NCI-H446 (cell line): Measurements from ENCODE around the gene ERC1.

Experiments
- DNase-seq, 2 experiments: peaks; one replicate each; lab custom pipeline; 2025; lab: John Stamatoyannopoulos, UW

ERC1 gene

GRCh38 chr12:1439201-1439600 lies 448.2 kb downstream of the ERC1 start:
- no peak for DNase-seq

DNA sequence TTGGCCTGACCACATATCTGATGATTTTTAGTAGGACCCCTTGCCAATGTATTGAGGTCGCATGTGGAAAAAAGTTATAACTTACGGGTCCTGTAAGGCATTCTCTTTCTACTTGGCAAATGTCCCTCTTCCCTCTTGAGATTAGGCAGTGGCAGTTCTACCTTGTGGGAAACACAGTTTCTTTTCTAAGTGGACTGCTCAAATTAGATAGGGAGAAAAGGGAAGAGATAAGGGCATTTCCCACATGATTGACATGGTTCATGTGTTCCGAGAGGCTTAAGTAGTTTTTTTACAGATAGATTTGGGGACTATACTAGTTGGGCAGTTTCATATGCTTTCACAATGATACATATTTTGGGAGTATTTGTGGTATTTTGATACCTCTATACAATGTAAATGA lies 448.7 kb downstream of the ERC1 start:
- no peak for DNase-seq

- peak in 1 of 2 experiments; percentile 54 for DNase-seq
These were observed 452.6 kb downstream of the ERC1 start for GRCh38 chr12:1443421-1444141.

DNA sequence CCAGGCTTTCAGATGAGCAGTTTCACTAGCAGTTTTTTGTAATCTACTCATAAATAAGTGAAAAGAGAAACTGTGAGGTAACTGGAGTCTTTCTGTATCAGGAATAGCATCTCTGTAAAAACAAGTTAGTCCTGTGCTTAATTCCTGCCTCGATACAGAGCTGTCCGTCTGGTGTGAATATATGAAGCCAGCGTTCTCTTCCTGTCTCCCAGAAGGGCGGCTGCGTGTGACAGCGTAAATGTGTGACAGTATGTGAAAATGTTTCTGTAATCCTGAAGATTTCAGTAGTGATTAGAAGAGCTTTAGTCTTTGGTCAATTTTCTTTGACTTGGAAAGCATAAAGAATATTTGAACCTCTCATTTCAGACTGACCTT lies 453.1 kb downstream of the ERC1 start:
- DNase-seq: no peak

GRCh38 chr12:1445807-1446206 lies 454.8 kb downstream of the ERC1 start:
- no peak for DNase-seq

- DNase-seq: no peak
These were observed 457.3 kb downstream of the ERC1 start for GRCh38 chr12:1448336-1448735.

DNA sequence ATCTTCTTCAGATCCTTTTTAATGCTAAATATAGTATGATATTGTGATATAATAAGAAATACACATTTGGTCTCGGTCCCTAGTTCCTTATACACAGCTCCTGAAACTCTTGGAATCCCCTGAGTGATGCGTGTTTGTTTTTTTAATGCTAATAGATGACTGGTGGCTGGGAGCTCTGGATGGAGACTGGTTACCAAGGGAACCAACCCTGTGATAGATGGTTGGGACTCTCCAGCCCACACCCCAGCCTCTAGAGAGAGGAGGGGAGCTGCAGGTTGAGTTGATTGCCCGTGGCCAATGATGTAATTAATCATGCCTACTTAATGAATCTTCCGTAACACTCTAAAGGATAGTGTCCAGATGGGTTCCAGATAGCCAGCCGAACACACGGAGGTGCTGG lies 462.8 kb downstream of the ERC1 start:
- no peak for DNase-seq

- DNase-seq: no peak
These were observed 465.9 kb downstream of the ERC1 start for GRCh38 chr12:1456885-1457284.

- DNase-seq: peak in 1 of 2 experiments; percentile 64
These were observed 466.9 kb downstream of the ERC1 start for GRCh38 chr12:1457901-1458300.

- no peak for DNase-seq
These were observed 468.3 kb downstream of the ERC1 start for GRCh38 chr12:1459339-1459738.

GRCh38 chr12:1463073-1463905 lies 472.3 kb downstream of the ERC1 start:
- peak; percentile 72 to 90 for DNase-seq

DNA sequence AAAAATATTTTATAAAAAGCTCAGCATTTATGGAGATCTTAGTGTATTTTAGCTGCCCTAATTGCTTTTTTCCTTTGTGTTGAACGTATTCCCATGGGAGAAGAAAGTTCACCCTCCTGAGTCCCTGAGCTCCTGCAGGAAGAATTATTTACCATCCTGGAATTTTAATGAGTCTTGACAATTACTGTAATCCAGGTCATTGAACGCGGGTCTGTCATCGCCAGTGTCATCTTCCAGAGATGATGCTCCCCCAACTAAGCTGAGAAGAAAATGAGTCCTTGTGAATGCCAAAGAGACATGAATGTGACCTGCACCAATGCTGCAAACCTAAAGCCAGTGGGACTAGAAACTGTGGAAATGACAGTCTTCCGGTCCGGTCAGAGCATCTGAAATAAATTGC lies 473.9 kb downstream of the ERC1 start:
- no peak for DNase-seq

GRCh38 chr12:1465990-1466389 lies 475.0 kb downstream of the ERC1 start:
- DNase-seq: no peak

- DNase-seq: no peak
These were observed 475.6 kb downstream of the ERC1 start for GRCh38 chr12:1466481-1467154.

GRCh38 chr12:1467710-1468109 lies 476.7 kb downstream of the ERC1 start:
- no peak for DNase-seq

DNA sequence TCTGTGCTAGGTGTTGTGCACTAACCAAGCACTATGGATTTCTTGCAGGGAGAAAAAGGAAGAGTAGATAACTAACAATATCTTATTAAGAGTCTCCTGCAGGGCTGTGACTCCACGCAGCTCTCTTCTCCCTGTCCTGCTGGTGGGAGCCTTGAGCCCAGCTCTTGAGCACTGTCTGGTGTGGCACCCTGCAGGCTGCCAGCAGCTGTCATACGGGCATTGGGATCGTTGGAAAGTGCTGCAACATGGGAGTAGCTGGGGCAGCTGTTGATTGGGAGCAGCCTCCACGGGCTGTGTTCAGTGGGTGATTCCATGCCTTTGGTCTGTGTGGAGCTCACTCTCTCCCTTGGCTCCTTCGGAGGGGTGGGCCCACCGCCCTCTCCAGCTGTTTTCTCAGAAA lies 478.0 kb downstream of the ERC1 start:
- peak in 1 of 2 experiments; percentile 29 for DNase-seq

- DNase-seq: no peak
These were observed 479.0 kb downstream of the ERC1 start for GRCh38 chr12:1470051-1470450.

GRCh38 chr12:1471224-1471623 lies 480.2 kb downstream of the ERC1 start:
- peak in 1 of 2 experiments; percentile 50 for DNase-seq

DNA sequence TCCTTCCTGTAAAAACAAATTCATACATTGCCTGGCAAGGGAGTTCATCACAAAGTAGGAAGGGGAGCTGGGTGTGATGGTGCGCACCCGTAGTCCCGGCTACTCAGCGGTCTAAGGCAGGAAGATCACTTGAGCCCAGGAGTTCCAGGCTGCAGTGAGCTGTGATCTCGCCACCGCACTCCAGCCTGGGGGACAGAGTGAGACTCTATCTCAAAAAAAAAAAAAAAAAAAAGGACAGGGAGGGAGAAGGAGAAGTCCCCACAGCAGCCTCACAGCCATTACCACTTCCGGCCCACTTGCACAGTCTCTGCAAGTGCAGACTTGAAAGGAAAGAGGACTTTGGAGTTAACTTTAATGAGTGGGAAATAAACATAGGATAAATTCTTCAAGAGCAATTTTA lies 482.4 kb downstream of the ERC1 start:
- DNase-seq: no peak

DNA sequence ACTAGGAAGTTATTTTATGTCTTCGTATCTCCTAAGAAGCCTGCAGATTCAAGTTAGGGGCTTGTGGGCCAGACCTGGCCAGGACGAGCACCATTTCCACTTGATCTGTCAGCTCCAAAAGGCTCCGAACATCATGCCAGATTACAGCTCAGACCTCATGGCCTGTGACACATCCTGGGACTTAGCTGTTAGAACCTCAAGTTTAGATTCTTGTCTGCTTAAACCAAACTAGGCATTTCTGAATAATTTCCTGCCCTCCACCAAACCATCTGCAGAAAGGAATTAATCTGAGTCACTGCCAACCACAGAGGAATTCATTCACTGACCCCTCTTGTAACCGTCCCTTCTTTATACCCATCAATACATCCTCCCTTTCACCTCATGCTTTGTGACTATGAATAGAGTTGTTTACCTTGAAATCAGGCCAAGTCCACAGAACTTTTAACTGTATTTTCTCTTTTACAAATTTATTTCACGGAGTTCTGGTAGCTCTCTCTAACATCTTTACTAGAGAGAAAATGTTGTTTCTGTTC lies 483.1 kb downstream of the ERC1 start:
- peak; percentile 85 to 87 for DNase-seq

- peak; percentile 89 to 92 for DNase-seq
These were observed 483.6 kb downstream of the ERC1 start for GRCh38 chr12:1474574-1475153.

GRCh38 chr12:1479645-1480044 lies 488.6 kb downstream of the ERC1 start:
- no peak for DNase-seq
